GM20431 (cell line): ENCODE data around the gene PUS3.

Experiments
- in situ Hi-C: fragments of 300-500 bp; cut with MseI, MboI; formaldehyde crosslinking; loops from one replicate; pipeline ENCODE4 v1.15.0; 2020; ENCODE audit warnings: low sequenced_read_pairs; ENCODE audit not compliant: unreplicated experiment

PUS3 gene, protein sequence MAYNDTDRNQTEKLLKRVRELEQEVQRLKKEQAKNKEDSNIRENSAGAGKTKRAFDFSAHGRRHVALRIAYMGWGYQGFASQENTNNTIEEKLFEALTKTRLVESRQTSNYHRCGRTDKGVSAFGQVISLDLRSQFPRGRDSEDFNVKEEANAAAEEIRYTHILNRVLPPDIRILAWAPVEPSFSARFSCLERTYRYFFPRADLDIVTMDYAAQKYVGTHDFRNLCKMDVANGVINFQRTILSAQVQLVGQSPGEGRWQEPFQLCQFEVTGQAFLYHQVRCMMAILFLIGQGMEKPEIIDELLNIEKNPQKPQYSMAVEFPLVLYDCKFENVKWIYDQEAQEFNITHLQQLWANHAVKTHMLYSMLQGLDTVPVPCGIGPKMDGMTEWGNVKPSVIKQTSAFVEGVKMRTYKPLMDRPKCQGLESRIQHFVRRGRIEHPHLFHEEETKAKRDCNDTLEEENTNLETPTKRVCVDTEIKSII

DNA sequence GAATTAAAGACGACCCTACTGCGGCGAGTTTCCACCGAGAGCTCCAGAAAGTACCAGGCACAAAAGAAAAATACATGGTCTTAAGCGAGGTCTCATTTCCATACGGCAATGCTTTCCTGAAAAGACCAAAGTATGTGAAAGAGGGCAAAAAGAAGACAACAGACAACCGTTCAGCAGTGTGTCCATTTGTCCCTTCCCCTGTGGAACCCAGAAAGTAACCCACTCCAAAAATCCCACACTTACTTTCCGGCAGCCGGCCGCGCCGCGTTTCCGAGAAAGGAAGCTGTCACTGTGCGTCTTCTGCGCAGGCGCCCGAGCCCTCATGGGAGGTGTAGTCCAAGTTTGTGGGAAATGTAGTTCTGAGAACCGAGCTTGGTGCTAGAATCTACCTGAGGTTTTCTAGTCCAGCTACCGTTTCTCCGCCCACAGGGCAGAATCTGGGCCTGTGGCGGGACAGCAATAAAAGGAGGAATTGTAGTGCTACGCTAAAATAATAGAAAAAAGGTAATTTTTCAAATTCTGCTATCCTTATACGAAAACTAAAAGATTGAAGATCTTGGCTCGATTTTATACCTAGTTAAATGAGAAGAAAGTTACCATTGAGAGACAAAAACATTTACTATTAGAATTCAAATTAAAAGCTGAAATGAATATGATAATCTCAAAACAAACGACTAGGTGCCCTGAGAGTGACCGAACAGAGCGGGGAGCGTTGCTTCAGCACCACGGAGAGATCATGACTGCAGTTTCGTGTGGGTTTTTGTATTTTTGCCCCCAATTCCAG, at the start of gene PUS3:
Gene PUS3, minus strand, starts transcription at position 280 of the 784 bp plus-strand sequence. CDS start 6,922 bp downstream, outside the sequence.
- in situ Hi-C loops = no loop called here

DNA sequence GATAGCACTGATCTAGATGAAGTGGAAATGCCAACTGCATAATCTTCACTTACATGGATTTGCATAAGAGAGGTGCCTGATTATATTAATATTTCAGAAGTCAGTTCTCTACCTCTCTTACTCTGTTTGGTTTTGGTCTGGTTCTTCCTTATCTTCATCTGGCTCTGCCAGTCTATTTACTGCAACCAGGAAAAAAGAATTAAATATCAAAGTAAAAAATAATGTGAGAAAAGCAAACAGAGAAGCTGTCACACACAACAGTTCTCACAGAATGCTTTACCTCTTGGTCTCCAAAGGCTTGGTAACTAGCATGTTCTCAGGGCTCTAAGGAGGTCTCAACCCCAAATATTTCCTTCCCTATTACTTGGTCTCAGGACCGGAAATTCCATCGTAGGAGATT, 49.6 kb upstream of the PUS3 start:
- in situ Hi-C loops = no loop called here

DNA sequence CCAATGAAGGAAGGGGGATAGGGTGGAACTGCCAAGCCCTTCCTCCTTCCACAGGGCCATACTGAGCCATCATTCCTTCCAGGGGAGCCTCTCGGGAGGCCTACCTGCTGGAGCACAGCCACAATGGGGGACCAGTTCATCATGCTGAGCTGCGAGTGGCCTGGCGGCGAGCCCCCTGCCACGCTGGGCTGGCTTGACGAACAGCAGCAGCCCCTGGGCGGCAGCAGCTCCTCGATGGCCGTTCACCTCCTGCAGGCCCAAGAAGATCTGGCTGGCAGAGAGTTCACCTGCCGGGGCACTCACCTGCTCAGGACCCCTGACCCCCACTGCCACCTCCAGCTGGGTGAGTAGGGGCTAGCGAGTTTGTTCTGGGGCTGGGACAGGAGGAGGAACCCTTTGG, 48.7 kb upstream of the PUS3 start:
- in situ Hi-C loops = no loop called here

DNA sequence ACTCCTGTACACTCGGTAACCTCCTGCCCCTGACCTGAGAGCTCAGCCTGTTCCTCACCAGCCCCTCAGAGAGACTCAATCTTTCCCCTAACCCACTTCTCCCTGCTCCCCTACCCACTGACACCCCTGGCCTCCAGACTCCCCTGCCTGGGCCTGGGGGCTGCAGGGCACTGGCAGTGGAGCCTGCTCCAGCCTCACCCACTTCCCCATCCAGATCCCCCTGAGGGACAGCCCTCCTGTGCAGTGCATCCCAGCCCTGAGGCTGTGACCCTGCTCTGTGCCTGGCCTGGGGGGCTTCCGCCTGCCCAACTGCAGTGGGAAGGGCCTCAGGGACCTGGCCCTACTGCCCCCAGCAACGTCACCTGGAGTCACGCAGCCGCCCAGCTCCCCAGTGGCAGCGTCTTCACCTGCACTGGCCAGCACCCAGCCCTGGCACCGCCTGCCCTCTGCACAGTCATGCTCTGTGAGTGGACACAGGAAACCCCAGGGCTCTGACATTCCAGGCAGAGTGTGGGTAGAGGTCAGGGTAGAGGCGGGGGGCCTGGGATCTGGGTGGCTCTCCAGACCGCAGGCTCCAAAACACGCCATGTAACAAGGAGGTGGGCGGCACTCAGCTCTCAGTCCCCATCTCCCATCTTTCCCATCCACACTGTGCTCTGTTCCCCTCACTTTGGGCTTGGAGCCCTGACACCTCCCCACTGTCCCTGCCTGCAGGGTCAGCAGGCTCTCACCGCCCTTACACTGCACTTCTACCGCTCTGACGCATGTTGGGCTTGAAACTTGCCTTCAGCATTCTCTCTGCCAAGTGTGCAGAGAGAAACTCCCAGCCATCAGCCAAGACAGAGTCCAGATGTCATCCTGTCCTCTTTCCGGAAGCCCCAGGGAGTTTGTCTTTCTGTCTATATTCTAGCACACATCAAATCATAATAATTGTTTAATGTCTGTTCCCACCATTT, 48.0 kb upstream of the PUS3 start:
- in situ Hi-C loops = no loop called here

DNA sequence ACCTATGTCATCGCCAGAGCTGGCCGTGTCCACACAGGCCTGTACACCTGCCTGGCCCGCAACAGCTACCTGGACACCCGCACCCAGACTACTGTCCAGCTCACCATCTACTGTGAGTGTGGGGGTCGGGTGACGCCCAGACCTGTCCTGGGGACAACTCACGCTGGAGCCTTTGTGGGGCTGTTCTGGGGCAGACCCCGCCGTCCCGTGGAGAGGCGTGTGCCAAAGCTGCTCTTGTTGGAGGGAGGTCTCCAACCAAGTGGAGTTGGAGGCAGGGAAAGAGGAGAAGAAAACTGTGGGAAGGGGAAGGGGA, 47.1 kb upstream of the PUS3 start:
- in situ Hi-C loops = no loop called here

DNA sequence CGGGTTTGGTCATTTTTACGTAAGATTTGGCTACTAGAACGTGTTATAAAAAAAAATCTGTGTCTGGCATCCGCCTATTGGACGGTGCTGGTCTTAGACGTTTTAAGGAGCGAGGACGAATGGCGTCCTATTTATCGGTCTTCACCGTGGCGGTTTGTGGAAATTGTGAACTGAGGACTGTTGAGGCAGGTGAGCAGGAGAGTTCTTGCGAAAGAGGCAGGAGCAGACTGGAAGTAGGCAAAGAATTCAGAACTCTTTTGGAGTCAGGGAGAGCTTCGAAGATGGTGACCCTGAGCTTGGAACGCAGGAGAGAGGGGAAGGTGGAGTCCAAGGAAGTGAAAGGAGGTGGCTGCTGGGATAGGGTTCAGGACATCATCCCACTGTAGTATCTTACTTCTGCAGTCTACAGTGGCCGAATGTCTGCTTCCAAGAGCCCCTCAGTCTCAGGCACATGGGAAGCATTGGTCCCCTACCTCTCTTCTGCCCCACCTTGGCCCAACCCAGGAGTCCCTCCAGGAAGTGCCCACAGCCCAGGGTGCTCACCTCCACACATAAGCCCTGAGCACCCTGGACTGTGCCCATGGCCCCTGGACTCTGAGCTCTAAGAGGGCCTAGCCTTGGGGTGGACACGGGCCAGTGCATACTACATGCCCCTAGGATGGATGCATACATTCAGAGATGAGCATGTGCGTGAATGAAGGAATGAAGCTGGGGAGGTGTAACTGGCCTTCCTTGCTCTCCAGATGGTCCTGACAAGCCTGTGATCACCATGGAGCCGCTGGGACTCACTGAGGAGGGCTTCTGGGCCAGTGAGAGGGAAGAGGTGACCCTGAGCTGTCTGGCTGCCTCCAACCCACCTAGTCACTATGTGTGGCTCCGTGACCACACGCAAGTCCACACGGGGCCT, 46.5 kb upstream of the PUS3 start:
- in situ Hi-C loops = no loop called here

DNA sequence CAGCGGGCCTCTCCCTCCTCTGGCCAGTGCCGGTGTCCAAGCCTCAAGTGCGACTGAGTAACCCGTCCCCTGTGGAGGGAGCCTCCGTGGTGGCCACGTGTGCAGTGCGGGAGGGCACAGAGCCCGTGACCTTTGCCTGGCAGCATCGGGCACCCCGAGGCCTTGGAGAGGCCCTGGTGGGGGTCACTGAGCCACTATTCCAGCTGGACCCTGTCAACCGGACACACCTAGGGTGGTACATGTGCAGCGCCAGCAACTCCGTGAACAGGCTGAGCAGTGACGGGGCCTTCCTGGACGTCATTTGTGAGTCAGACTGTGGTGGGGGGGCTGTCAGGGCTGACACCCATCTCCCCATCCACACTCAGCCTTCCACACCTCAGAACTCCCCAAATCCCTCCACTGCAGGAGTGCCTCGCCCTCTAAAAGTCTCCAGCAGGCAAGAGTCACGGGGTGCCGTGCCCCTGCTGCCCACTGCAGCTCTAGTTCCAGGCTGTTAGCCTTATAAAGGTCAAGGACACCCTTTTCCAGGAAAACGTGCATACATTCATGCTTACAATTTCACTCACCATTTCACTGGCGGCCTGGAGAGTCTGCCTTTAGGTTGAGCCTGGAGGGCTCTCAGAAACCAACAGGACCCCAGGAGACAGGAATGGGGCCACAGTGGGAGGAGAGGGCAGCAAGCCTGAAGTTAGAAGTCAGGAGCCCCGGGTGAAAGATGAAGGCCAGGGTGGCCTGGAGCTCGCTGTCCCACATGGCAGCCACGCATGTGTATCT, 45.5 kb upstream of the PUS3 start:
- in situ Hi-C loops = no loop called here

DNA sequence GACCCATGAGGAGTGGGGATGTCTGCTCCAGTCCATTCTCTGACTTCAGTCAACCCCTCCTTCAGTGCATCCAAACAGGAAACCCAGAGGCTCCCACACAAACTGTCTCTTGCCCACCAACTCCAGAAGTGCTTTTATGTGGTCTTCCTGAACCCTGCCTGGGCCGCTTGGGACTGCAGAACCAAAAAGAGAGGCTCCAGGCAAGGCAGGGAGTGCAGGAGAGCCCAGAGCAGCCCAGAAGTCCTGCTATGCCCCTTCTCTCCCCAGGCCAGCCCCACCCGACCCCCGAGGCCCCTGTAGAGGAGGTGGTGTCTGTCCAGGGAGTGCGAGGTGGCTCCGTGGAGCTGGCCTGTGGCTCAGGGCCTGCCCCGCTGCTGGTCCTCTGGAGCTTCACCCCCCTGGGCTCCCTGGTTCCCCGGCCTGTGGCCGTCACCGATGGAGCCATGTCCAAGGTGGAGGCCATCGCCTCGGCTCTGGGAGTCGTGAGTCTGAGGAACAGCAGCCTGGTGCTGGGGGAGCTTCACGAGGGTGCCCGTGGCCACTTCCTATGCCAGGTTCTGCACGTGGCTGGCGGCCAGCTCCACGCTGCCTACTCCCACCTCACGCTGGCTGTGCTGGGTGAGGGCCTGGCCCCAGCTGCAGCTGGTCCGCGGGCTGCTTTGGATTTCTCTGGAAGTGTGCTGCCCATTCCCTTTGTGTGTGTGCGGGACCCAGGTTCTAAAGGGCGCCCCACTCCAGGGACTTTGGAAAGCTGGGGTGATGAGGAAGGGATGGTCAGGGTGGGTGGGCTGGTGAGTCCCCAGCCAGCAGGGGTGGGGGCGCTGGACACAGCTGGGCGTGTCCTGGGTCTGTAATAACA, 44.6 kb upstream of the PUS3 start:
- in situ Hi-C loops = no loop called here

DNA sequence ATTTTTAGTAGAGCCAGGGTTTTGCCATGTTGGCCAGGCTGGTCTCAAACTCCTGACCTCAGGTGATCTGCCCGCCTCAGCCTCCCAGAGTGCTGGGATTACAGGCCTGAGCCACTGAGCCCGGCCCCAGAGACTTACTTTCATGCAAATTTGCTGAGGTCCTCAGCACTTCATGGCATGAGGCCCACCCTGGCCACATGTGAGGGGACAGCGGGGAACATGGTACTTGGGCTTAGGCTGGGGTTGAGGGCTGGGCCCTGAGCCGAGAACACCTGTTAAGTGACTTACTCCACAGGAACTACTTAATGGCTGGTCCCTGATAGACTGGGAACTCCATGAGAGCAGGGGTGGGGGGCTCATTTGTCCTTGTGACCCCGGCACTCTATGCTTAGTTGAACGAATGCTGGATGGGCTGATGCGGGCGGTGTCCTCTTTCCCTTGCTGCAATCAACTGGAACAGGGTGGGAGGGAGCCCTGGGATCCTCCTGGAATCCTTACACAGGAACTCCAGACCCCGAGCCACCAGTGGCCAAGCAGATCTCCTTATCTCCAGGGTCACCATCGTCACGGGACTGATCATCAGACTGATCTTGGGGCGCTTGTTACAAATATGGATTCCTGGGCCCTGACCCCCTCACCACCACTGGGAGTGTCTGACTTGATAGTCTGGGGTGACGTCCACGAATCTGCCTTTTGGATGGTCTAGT, 43.9 kb upstream of the PUS3 start:
- in situ Hi-C loops = no loop called here

DNA sequence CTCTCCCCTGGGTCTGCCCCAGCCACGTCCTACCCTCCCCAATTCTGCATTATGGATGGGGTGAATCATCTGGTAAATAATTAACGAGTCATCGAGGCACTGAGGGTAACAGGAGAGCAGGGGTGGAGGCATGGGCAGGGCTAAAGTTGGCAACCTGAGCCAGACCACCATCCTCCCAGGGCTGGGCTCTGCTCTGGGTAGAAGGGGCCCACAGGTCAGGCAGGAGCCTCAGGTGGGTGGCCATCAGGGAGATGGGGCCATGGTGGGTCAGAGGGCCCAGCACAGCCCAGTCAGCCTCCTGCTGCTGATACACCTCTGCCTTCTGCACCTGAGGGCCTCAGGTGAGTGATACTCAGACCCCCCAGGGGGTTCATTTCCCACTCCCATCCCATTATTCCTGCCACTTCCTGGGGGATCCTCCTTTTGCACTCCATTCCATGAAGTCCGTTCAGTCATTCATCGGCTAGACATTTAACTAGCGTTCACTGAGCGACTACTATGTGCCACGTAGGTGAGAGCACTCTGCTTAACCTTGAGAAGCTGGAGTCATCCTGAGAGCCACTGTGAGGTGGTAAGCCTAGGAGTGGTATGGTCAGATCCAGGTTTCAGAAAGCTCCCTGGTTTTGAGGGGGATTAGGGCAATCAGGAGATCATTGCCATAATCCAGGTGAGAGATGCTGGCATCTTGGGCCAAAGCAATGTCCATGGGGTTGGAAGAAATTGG, 43.0 kb upstream of the PUS3 start, which contains the start of gene VSIG10L2:
Gene VSIG10L2, plus strand, starts transcription at position 248 of the 724 bp plus-strand sequence. Its CDS starts 12 bp downstream, at position 260.
- in situ Hi-C loops = no loop called here

DNA sequence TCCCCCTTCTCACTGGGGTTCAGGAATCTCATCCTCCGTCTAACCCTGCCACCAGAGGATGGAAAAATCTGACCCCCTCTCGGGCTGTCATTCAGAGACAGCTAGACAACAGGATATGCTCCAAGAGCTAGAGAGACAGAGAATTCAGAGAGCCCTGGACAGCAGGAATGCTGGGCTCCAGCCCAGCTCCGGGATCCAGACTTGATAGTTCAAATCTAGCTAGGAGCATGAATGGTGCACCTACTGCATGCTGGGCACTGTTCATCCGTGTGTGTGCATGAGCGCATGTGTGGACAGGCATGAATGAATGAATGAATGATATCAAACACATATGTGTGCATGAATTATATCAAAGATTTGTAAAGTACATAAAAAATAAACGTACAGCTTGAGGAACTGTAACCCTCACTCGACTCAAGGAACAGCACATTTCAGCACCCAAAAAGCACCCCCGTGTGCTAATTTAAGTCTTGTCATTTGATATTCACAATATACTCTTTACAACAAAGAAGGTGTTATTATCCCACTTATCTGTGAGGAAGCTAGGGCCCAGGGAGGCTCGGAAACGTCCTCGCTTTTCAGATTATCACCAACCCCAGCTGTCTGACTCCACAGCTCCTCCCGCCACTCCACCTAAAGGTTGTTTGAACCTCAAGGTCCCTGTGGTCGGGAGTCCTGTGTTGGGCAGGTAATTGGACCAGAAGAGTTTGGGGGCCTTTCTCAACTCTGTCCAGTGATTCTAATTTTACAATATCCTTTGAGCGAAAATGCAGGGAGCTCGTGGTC, 42.2 kb upstream of the PUS3 start:
- in situ Hi-C loops = no loop called here

DNA sequence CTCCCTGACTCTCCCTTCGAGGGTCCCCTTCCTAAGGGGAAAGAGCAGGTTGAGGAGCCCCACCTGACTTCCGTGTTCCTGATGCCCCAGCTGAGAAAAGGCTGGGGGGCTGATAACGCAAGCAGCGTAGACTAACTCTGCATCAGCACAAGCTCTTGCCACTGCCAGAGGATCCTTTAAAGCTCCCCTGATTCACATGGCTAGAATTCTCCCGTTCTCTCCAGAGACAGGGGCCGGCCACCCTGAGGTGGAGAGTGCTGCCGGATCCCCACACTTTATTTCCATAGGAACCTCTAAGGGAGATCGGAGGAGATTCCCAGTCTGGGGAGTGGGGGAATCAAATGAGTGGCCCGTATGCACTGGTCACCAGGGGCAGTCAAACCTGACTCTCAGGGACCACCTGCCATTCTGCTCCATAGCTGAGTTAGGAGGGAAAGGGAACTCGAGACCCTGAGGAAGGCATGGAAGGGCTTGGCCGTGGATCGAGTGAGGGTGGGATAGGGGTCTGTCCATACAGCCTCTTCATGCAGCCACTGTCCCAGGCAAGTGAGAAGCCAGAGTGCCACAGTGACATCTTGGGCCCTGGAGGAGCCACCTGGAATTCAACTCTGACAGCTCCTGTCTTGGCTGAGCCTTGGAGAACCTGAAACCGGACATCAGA, 41.5 kb upstream of the PUS3 start:
- in situ Hi-C loops = no loop called here

DNA sequence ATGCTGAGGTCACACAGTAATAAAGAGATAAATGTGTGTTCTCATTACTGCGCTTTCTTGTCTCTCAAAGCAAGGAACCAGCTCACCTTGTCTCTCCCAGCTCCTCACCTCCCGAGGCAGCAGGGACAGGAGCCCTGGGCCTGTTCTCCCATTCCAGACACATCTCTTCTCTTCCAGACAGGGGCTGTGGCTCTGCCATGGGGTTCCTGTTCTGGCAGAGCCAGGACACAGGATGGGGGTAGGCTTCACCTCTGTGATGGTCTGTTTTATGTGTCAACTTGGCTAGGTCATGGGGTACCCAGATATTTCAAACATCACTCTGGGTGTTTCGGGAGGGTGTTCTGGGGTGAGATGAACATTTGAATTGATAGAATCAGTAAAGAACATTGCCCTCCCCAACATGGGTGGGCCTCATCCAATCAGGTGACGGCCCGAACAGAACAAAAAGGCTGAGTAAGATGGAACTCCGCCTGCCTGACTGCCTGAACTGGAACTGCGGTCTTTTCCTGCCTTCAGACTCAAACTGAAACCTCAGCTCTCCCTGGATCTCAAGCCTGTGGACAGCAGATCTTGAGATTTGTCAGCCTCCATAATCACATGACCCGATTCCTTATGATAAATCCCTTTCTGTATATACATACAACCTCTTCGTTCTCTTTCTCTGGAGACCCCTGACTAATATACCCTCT, 40.8 kb upstream of the PUS3 start:
- in situ Hi-C loops = no loop called here

DNA sequence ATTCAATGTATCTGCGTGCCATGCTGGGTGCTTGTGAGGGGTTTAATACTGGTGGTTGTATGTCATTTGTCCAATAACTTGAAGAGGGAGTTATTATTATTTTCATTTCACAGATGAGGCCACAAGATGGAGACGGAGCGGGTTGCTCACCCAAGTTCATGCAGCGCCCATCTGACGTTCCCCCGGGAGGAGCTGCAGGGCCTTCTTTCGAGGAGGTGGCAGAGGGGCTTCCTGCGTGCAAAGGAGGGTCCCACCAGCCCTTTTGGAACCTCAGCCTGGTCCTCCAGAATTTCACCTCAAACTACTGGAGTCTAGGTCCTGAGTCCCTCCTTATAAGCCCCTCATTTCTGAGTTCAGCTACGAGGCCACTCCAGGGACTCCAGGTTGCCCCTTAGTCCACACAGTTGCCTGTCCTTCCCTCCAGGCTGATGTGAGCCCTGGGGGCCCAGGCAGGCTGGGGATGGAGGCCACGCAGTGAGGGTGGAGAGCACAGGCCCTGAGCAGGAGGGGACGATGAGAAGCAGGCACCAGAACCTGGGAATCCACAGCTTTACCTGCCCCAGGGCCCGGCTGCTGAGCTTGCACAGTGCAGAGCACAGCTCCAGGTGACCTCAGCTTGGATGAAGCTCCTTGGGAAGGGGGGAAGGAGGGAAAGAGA, 39.9 kb upstream of the PUS3 start:
- in situ Hi-C loops = no loop called here
